Central memory CD8-positive, alpha-beta T cell (primary cell): Measurements from ENCODE around the gene RIPK3.
"Not testable (repeated sequence)": the region's sequence is repeated elsewhere in the genome, so short reads cannot be mapped to it uniquely, and the experiment has no call there.

Source experiments
- ATAC-seq: fragments of 150-1000 bp; cut with Tn5 transposase; replicated peaks from 2 replicates; pipeline ENCODE4 v1.10.0; 2022; ENCODE audit warnings: mild to moderate bottlenecking, moderate FRiP score, moderate number of reproducible peaks; ENCODE audit not compliant: poor library complexity, severe bottlenecking; ENCODE audit errors: extremely low read depth
- DNase-seq, 2 donors: peaks; one replicate each; pipeline ENCODE4 v3.0.0; 2021; ENCODE audit warnings: low spot score in 2 of 2
- H3K27ac Mint-ChIP-seq: one replicate; pipeline ENCODE4 v1.8.0; 2022; ENCODE audit warnings: low read depth, mild to moderate bottlenecking, moderate library complexity, mixed read lengths
- H3K27me3 Mint-ChIP-seq: one replicate; pipeline ENCODE4 v1.8.0; 2022; ENCODE audit warnings: mixed read lengths
- H3K36me3 Mint-ChIP-seq: one replicate; pipeline ENCODE4 v1.8.0; 2022; ENCODE audit warnings: mild to moderate bottlenecking, moderate library complexity, mixed read lengths; ENCODE audit not compliant: insufficient read depth
- H3K4me1 Mint-ChIP-seq: one replicate; pipeline ENCODE4 v1.8.0; 2022; ENCODE audit warnings: mixed read lengths
- H3K4me3 Mint-ChIP-seq: one replicate; pipeline ENCODE4 v1.8.0; 2022; ENCODE audit warnings: mild to moderate bottlenecking, moderate library complexity, mixed read lengths
- H3K9me3 Mint-ChIP-seq: one replicate; pipeline ENCODE4 v1.8.0; 2022; ENCODE audit warnings: mixed read lengths

Gene RIPK3

GRCh38 chr14:24366721-24367513 lies 27.1 kb upstream of the RIPK3 start:
- ATAC-seq = no peak
- no peaks in the 10 kb centered on the region for H3K9me3 Mint-ChIP-seq
- DNase-seq = no peak
- H3K27ac Mint-ChIP-seq = no peak overlapping the region
- peak overlapping the region; percentile 70 for H3K4me3 Mint-ChIP-seq
- peaks cover 34% of the 10 kb centered on the region for H3K4me1 Mint-ChIP-seq
- H3K36me3 Mint-ChIP-seq = peaks cover 9% of the 10 kb centered on the region
- H3K27me3 Mint-ChIP-seq = peaks cover 69% of the 10 kb centered on the region

GRCh38 chr14:24366413-24366720 lies 26.6 kb upstream of the RIPK3 start:
- no peak for ATAC-seq
- no peak overlapping the region for H3K27ac Mint-ChIP-seq
- H3K4me3 Mint-ChIP-seq = peak overlapping the region; percentile 70

GRCh38 chr14:24365600-24366412 lies 26.0 kb upstream of the RIPK3 start:
- H3K27ac Mint-ChIP-seq = no peak overlapping the region
- ATAC-seq (peak; percentile 45), DNase-seq (peak in 1 of 2 donors; percentile 40)
- H3K36me3 Mint-ChIP-seq = peaks cover 7% of the 10 kb centered on the region
- H3K27me3 Mint-ChIP-seq = peaks cover 77% of the 10 kb centered on the region
- H3K4me1 Mint-ChIP-seq = peaks cover 34% of the 10 kb centered on the region
- H3K9me3 Mint-ChIP-seq = no peaks in the 10 kb centered on the region
- H3K4me3 Mint-ChIP-seq = peak overlapping the region; percentile 45

More at GRCh38 chr14:24366413-24366720, 26.6 kb upstream of the RIPK3 start:
- no peaks in the 10 kb centered on the region for H3K9me3 Mint-ChIP-seq
- H3K27me3 Mint-ChIP-seq = peaks cover 75% of the 10 kb centered on the region
- H3K36me3 Mint-ChIP-seq = peaks cover 7% of the 10 kb centered on the region
- DNase-seq = no peak
- H3K4me1 Mint-ChIP-seq = peaks cover 34% of the 10 kb centered on the region

GRCh38 chr14:24364841-24365240 lies 25.1 kb upstream of the RIPK3 start:
- ATAC-seq (no peak), DNase-seq (no peak)
- H3K27me3 Mint-ChIP-seq = peaks cover 80% of the 10 kb centered on the region

GRCh38 chr14:24363401-24363800 lies 23.6 kb upstream of the RIPK3 start:
- ATAC-seq = no peak

More at GRCh38 chr14:24364841-24365240, 25.1 kb upstream of the RIPK3 start:
- H3K9me3 Mint-ChIP-seq = no peaks in the 10 kb centered on the region
- H3K36me3 Mint-ChIP-seq = peaks cover 7% of the 10 kb centered on the region
- H3K27ac Mint-ChIP-seq = no peak overlapping the region
- no peak overlapping the region for H3K4me3 Mint-ChIP-seq
- H3K4me1 Mint-ChIP-seq = peaks cover 34% of the 10 kb centered on the region

GRCh38 chr14:24362241-24362960 lies 22.6 kb upstream of the RIPK3 start:
- ATAC-seq (no peak), DNase-seq (no peak)
- Mint-ChIP-seq H3K36me3 (peaks cover 5% of the 10 kb centered on the region), H3K4me3 (no peak overlapping the region), H3K4me1 (peaks cover 17% of the 10 kb centered on the region), H3K27me3 (peaks cover 71% of the 10 kb centered on the region), H3K9me3 (no peaks in the 10 kb centered on the region), H3K27ac (no peak overlapping the region)

More at GRCh38 chr14:24363401-24363800, 23.6 kb upstream of the RIPK3 start:
- H3K27me3 Mint-ChIP-seq = peaks cover 72% of the 10 kb centered on the region
- no peak for DNase-seq
- no peaks in the 10 kb centered on the region for H3K9me3 Mint-ChIP-seq
- H3K27ac Mint-ChIP-seq = no peak overlapping the region
- no peak overlapping the region for H3K4me3 Mint-ChIP-seq
- H3K4me1 Mint-ChIP-seq = peaks cover 27% of the 10 kb centered on the region
- peaks cover 5% of the 10 kb centered on the region for H3K36me3 Mint-ChIP-seq

- H3K27me3 Mint-ChIP-seq = peaks cover 65% of the 10 kb centered on the region
- H3K4me1 Mint-ChIP-seq = peaks cover 8% of the 10 kb centered on the region
- DNase-seq = no peak
- no peaks in the 10 kb centered on the region for H3K9me3 Mint-ChIP-seq
- H3K36me3 Mint-ChIP-seq = peaks cover 5% of the 10 kb centered on the region
- no peak for ATAC-seq
- no peak overlapping the region for H3K27ac Mint-ChIP-seq
- no peak overlapping the region for H3K4me3 Mint-ChIP-seq
Observed at GRCh38 chr14:24361326-24361725, 21.5 kb upstream of the RIPK3 start.

- ATAC-seq = no peak
- no peak overlapping the region for H3K27ac Mint-ChIP-seq
- DNase-seq = no peak
- peaks cover 54% of the 10 kb centered on the region for H3K27me3 Mint-ChIP-seq
- no peaks in the 10 kb centered on the region for H3K4me1 Mint-ChIP-seq
- H3K36me3 Mint-ChIP-seq = no peaks in the 10 kb centered on the region
- H3K9me3 Mint-ChIP-seq = no peaks in the 10 kb centered on the region
- H3K4me3 Mint-ChIP-seq = no peak overlapping the region
Observed at GRCh38 chr14:24360281-24360680, 20.5 kb upstream of the RIPK3 start.

- Mint-ChIP-seq H3K9me3 (no peaks in the 10 kb centered on the region), H3K36me3 (no peaks in the 10 kb centered on the region), H3K4me3 (no peak overlapping the region), H3K27me3 (peaks cover 56% of the 10 kb centered on the region), H3K4me1 (no peaks in the 10 kb centered on the region), H3K27ac (no peak overlapping the region)
- DNase-seq = no peak
- ATAC-seq = no peak
Observed at GRCh38 chr14:24356208-24356607, 16.4 kb upstream of the RIPK3 start.

GRCh38 chr14:24355009-24355408 lies 15.2 kb upstream of the RIPK3 start:
- Mint-ChIP-seq H3K4me3 (no peak overlapping the region), H3K36me3 (no peaks in the 10 kb centered on the region), H3K9me3 (no peaks in the 10 kb centered on the region), H3K27ac (no peak overlapping the region), H3K27me3 (peaks cover 66% of the 10 kb centered on the region), H3K4me1 (no peaks in the 10 kb centered on the region)
- ATAC-seq = no peak
- no peak for DNase-seq

GRCh38 chr14:24354482-24354825 lies 14.7 kb upstream of the RIPK3 start:
- H3K27ac Mint-ChIP-seq, H3K4me3 Mint-ChIP-seq: not testable (repeated sequence)

GRCh38 chr14:24353559-24354481 lies 14.0 kb upstream of the RIPK3 start:
- Mint-ChIP-seq H3K27ac (no peak overlapping the region), H3K4me3 (no peak overlapping the region), H3K4me1 (no peaks in the 10 kb centered on the region), H3K27me3 (peaks cover 71% of the 10 kb centered on the region), H3K9me3 (no peaks in the 10 kb centered on the region), H3K36me3 (no peaks in the 10 kb centered on the region)
- ATAC-seq = no peak
- no peak for DNase-seq

More at GRCh38 chr14:24354482-24354825, 14.7 kb upstream of the RIPK3 start:
- not testable (repeated sequence) for H3K36me3 Mint-ChIP-seq, H3K4me1 Mint-ChIP-seq, ATAC-seq, DNase-seq, H3K9me3 Mint-ChIP-seq
- H3K27me3 Mint-ChIP-seq = peaks cover 66% of the 10 kb centered on the region
